ENCODE results near the gene RAB15. TPM values are rescaled to one million over a fixed set of nuclear protein-coding genes. Genes with fewer than 3 reads are reported as not detected.

RAB15 gene
- total RNA-seq, 1 experiment from 2014 or later: 3.3 TPM

GRCh38 chr14:64956697-64957406, 15.3 kb downstream of the RAB15 start:
- DNase-seq (ENCODE audit: low read depth, low spot score): no peak
- Histone ChIP-seq H3K9me3 (ENCODE audit: control insufficient read depth in 1 of 2, insufficient read depth in 1 of 2, low read depth in 1 of 2, low read length in 2 of 2) (no peaks in the 10 kb centered on the region), H3K79me2 (ENCODE audit: insufficient read depth, low read length) (no peaks in the 10 kb centered on the region), H3K27ac (ENCODE audit: low read depth, low read length) (no peak overlapping the region), H4K20me1 (ENCODE audit: insufficient read depth) (no peaks in the 10 kb centered on the region), H3K36me3 (ENCODE audit: control insufficient read depth in 1 of 2, insufficient read depth in 2 of 2, low read length in 2 of 2) (no peaks in the 10 kb centered on the region), H3K9ac (ENCODE audit: low read length) (no peak overlapping the region), H3K27me3 (ENCODE audit: insufficient read depth, low read length) (no peaks in the 10 kb centered on the region), H3K4me3 (replicated peaks in 1 of 2; ENCODE audit: low read depth in 1 of 2, low read length in 2 of 2) (no peak overlapping the region), H3K9me2 (ENCODE audit: insufficient read depth) (no peaks in the 10 kb centered on the region), H3K4me2 (ENCODE audit: low read length) (no peak overlapping the region), H3K4me1 (ENCODE audit: control insufficient read depth in 1 of 2, insufficient read depth in 2 of 2, low read length in 2 of 2) (no peaks in the 10 kb centered on the region), H2AFZ (ENCODE audit: low read depth, low read length, poor library complexity, severe bottlenecking) (no peak overlapping the region)
- no peak for TF ChIP-seq RAD21 (IDR thresholded peaks at IDR 0.05; ENCODE audit: low read depth)
- BruUV-seq (replicated peaks): no TSS peak
- CTCF ChIA-PET: interaction anchor here (1.0 kb wide), 1 partner anchor 133 kb away, joined by 3 read pairs; no protein-coding TSS in a partner anchor
- RAD21 ChIA-PET (ENCODE audit: low non-redundant PET in 1 of 2, low total read pairs in 2 of 2, uncharacterized antibody in 2 of 2, unreplicated experiment in 2 of 2): no interaction called here
- intact Hi-C loops (cut with micrococcal nuclease): no loop called here
- POLR2A ChIA-PET: no interaction called here
- no peak for ATAC-seq

GRCh38 chr14:64955297-64955696, 16.8 kb downstream of the RAB15 start:
- no peak overlapping the region for H3K9ac ChIP-seq (ENCODE audit: low read length)
- no peak overlapping the region for H2AFZ ChIP-seq (ENCODE audit: low read depth, low read length, poor library complexity, severe bottlenecking)
- ChIA-PET RAD21 (ENCODE audit: low non-redundant PET in 1 of 2, low total read pairs in 2 of 2, uncharacterized antibody in 2 of 2, unreplicated experiment in 2 of 2) (no interaction called here), POLR2A (no interaction called here), CTCF (no interaction called here)
- TF ChIP-seq SP1 (IDR thresholded peaks at IDR 0.05; ENCODE audit: low read depth): no peak
- TF ChIP-seq ZBTB33 (IDR thresholded peaks at IDR 0.05; ENCODE audit: extremely low read depth, insufficient replicate concordance, low read length): no peak
- no peaks in the 10 kb centered on the region for H3K9me3 ChIP-seq (ENCODE audit: control insufficient read depth in 1 of 2, insufficient read depth in 1 of 2, low read depth in 1 of 2, low read length in 2 of 2)
- no peaks in the 10 kb centered on the region for H3K4me1 ChIP-seq (ENCODE audit: control insufficient read depth in 1 of 2, insufficient read depth in 2 of 2, low read length in 2 of 2)
- no peak overlapping the region for H3K27ac ChIP-seq (ENCODE audit: low read depth, low read length)
- H3K9me2 ChIP-seq (ENCODE audit: insufficient read depth): no peaks in the 10 kb centered on the region
- BruUV-seq (replicated peaks): no TSS peak
- H3K4me2 ChIP-seq (ENCODE audit: low read length): no peak overlapping the region
- H3K27me3 ChIP-seq (ENCODE audit: insufficient read depth, low read length): no peaks in the 10 kb centered on the region
- ATAC-seq (no peak), DNase-seq (ENCODE audit: low read depth, low spot score) (no peak)
- no peaks in the 10 kb centered on the region for H4K20me1 ChIP-seq (ENCODE audit: insufficient read depth)
- intact Hi-C loops (cut with micrococcal nuclease): no loop called here
- no peaks in the 10 kb centered on the region for H3K36me3 ChIP-seq (ENCODE audit: control insufficient read depth in 1 of 2, insufficient read depth in 2 of 2, low read length in 2 of 2)
- no peak overlapping the region for H3K4me3 ChIP-seq (replicated peaks in 1 of 2; ENCODE audit: low read depth in 1 of 2, low read length in 2 of 2)
- no peaks in the 10 kb centered on the region for H3K79me2 ChIP-seq (ENCODE audit: insufficient read depth, low read length)
